Measurements from ENCODE around the gene PTPRU. TPM values are rescaled to one million over a fixed set of nuclear protein-coding genes. Genes with fewer than 3 reads are reported as not detected.

PTPRU gene
- total RNA-seq, 1 experiment from 2014 or later: 31.4 TPM

GRCh38 chr1:29238620-29239002, 2.3 kb downstream of the PTPRU start:
- H3K79me2 ChIP-seq (ENCODE audit: low read depth): peaks cover 39% of the 10 kb centered on the region
- POLR2A ChIA-PET (ENCODE audit: unreplicated experiment): interaction anchor here (1.0 to 1.5 kb wide), 2 partner anchors 11 to 98 kb away, joined by 4 to 11 read pairs; no protein-coding TSS in a partner anchor
- intact Hi-C loops (cut with micrococcal nuclease; ENCODE audit: unreplicated experiment): loop anchor here (1.0 to 10.0 kb wide), 11 partner anchors 11 to 876 kb away; no protein-coding TSS in a partner anchor

GRCh38 chr1:29239142-29239541, 2.8 kb downstream of the PTPRU start:
- intact Hi-C loops (cut with micrococcal nuclease; ENCODE audit: unreplicated experiment): loop anchor here (1.0 to 10.0 kb wide), 11 partner anchors 12 to 876 kb away; no protein-coding TSS in a partner anchor
- Histone ChIP-seq H4K20me1 (ENCODE audit: insufficient read depth) (no peaks in the 10 kb centered on the region), H3K79me2 (ENCODE audit: low read depth) (peaks cover 39% of the 10 kb centered on the region), H2AFZ (no peak overlapping the region), H3K9me3 (ENCODE audit: insufficient read depth, low read depth) (no peaks in the 10 kb centered on the region), H3K4me3 (peak overlapping the region; percentile 75; the same call in 1 of the 2 replicates), H3K9me2 (ENCODE audit: insufficient read depth) (no peaks in the 10 kb centered on the region), H3K4me2 (peak overlapping the region; percentile 90), H3K27ac (peak overlapping the region; percentile 99), H3F3A (ENCODE audit: insufficient read depth, low read depth) (peaks cover 11% of the 10 kb centered on the region), H3K27me3 (ENCODE audit: insufficient read depth, low read depth) (no peaks in the 10 kb centered on the region), H3K4me1 (replicated peaks; ENCODE audit: insufficient read depth) (peaks cover 20% of the 10 kb centered on the region), H3K36me3 (ENCODE audit: low read depth) (no peaks in the 10 kb centered on the region)
- TF ChIP-seq CTCF (conservative IDR thresholded peaks at IDR 0.05) (no peak), EZH2 (IDR thresholded peaks at IDR 0.05; ENCODE audit: low read depth) (no peak)
- ChIA-PET CTCF (interaction anchor here (0.7 kb wide), 1 partner anchor 91 kb away, joined by 3 read pairs; no protein-coding TSS in a partner anchor), POLR2A (ENCODE audit: unreplicated experiment) (interaction anchor here (0.6 to 1.5 kb wide), 5 partner anchors 12 to 723 kb away, joined by 4 to 17 read pairs (median 11); no protein-coding TSS in a partner anchor)
- BruUV-seq (replicated peaks): no TSS peak
- peak; percentile 94 to 96 for DNase-seq

More at GRCh38 chr1:29238620-29239002, 2.3 kb downstream of the PTPRU start:
- peaks cover 11% of the 10 kb centered on the region for H3F3A ChIP-seq (ENCODE audit: insufficient read depth, low read depth)
- H4K20me1 ChIP-seq (ENCODE audit: insufficient read depth): no peaks in the 10 kb centered on the region
- peak overlapping the region; percentile 75 for H3K4me3 ChIP-seq
- H3K9me3 ChIP-seq (ENCODE audit: insufficient read depth, low read depth): no peaks in the 10 kb centered on the region
- H3K36me3 ChIP-seq (ENCODE audit: low read depth): no peaks in the 10 kb centered on the region
- no peaks in the 10 kb centered on the region for H3K27me3 ChIP-seq (ENCODE audit: insufficient read depth, low read depth)
- TF ChIP-seq CTCF (conservative IDR thresholded peaks at IDR 0.05) (no peak), EZH2 (IDR thresholded peaks at IDR 0.05; ENCODE audit: low read depth) (no peak)
- no peaks in the 10 kb centered on the region for H3K9me2 ChIP-seq (ENCODE audit: insufficient read depth)
- H3K27ac ChIP-seq: peak overlapping the region; percentile 99
- CTCF ChIA-PET: no interaction called here
- BruUV-seq (replicated peaks): no TSS peak
- H3K4me2 ChIP-seq: peak overlapping the region; percentile 90
- peaks cover 20% of the 10 kb centered on the region for H3K4me1 ChIP-seq (replicated peaks; ENCODE audit: insufficient read depth)
- no peak for DNase-seq
- no peak overlapping the region for H2AFZ ChIP-seq

DNA sequence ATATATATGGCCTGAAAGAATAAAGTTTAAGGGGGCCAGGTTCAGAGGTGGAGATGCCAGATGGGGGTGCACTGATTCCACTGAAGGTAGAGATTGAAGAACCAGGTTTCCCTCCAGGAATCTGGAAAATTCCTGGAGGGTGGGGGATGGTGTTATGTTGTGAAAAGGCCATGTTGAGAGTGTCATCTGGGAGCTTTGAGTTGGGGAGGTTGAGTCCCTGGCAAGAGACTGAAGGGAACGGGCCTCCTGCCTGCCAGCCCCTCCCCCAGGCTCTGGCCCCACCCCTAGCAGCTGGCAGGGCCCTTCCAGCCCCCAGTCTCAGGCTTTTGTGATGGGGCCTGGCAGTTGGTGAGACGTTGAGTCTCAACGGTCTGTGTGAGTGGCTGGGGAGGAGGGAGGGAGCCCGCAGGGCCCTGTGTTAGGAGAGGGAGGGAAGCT, 4.1 kb downstream of the PTPRU start:
- no TSS peak for BruUV-seq (replicated peaks)
- peaks cover 39% of the 10 kb centered on the region for H3K79me2 ChIP-seq (ENCODE audit: low read depth)
- no peak overlapping the region for H2AFZ ChIP-seq
- POLR2A ChIA-PET (ENCODE audit: unreplicated experiment): no interaction called here
- no peaks in the 10 kb centered on the region for H3K9me3 ChIP-seq (ENCODE audit: insufficient read depth, low read depth)
- H3K27ac ChIP-seq: 0 out of 2 replicates have a peak overlapping the region, but pooled peaks have one; percentile 99
- H3K27me3 ChIP-seq (ENCODE audit: insufficient read depth, low read depth): no peaks in the 10 kb centered on the region
- TF ChIP-seq EZH2 (IDR thresholded peaks at IDR 0.05; ENCODE audit: low read depth) (no peak), CTCF (conservative IDR thresholded peaks at IDR 0.05) (no peak)
- H3F3A ChIP-seq (ENCODE audit: insufficient read depth, low read depth): peaks cover 11% of the 10 kb centered on the region
- peaks cover 20% of the 10 kb centered on the region for H3K4me1 ChIP-seq (replicated peaks; ENCODE audit: insufficient read depth)
- H3K36me3 ChIP-seq (ENCODE audit: low read depth): no peaks in the 10 kb centered on the region
- H3K4me3 ChIP-seq: no peak overlapping the region
- CTCF ChIA-PET: interaction anchor here (0.6 kb wide), 1 partner anchor 38 kb away, joined by 3 read pairs; no protein-coding TSS in a partner anchor
- intact Hi-C loops (cut with micrococcal nuclease; ENCODE audit: unreplicated experiment): no loop called here
- H3K9me2 ChIP-seq (ENCODE audit: insufficient read depth): no peaks in the 10 kb centered on the region
- H4K20me1 ChIP-seq (ENCODE audit: insufficient read depth): no peaks in the 10 kb centered on the region
- no peak for DNase-seq
- peak overlapping the region; percentile 69 for H3K4me2 ChIP-seq

All from PC-9 (cell line).